ENCODE results near the gene NAALADL2.

GRCh38 chr3:175383813-175384212 is 524.7 kb downstream of the NAALADL2 start:
- TF ChIP-seq CTCF (IDR thresholded peaks at IDR 0.05; ENCODE audit: poor library complexity, severe bottlenecking) (no peak), RAD21 (conservative IDR thresholded peaks at IDR 0.05) (no peak), POLR2AphosphoS5 (IDR thresholded peaks at IDR 0.05) (no peak)
